HG02938 (cell line): Measurements from ENCODE around the gene SFXN5.

ENCODE experiments used
- ATAC-seq: cut with Tn5 transposase; IDR thresholded peaks from one replicate; pipeline ENCODE4 v1.9.1; 2021; ENCODE audit warnings: mild to moderate bottlenecking, moderate library complexity; ENCODE audit not compliant: unreplicated experiment

The SFXN5 gene

GRCh38 chr2:73063472-73063871 is 8.0 kb downstream of the SFXN5 start:
- ATAC-seq = no peak

DNA sequence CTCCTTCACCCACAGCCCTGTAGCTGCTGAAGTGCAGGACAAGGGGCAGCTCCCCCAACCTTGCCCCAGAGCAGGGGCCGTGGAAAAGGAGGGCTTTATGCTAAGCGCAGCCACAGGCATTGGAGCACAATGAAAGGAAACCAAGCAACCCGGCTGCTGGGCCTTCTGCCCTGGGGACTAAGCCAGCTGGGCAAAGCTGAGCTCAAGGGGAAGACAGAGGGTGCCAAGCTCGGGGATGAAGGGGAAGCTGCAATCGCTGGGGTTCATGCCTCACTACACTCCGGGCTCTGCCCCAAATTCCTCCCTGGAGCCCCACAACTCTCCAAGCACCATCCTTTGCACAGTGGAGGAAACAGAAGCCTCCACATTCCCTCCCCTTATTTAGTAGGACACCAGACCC is 12.4 kb downstream of the SFXN5 start:
- no peak for ATAC-seq

- ATAC-seq = no peak
Measured at GRCh38 chr2:73054980-73055379, 16.5 kb downstream of the SFXN5 start.

- no peak for ATAC-seq
Measured at GRCh38 chr2:73053316-73054114, 18.0 kb downstream of the SFXN5 start.

GRCh38 chr2:73050121-73050545 is 21.4 kb downstream of the SFXN5 start:
- no peak for ATAC-seq

- ATAC-seq = no peak
Measured at GRCh38 chr2:73043929-73044832, 27.3 kb downstream of the SFXN5 start.

- ATAC-seq = no peak
Measured at GRCh38 chr2:73043276-73043675, 28.2 kb downstream of the SFXN5 start.

- no peak for ATAC-seq
Measured at GRCh38 chr2:73037947-73038585, 33.4 kb downstream of the SFXN5 start.

DNA sequence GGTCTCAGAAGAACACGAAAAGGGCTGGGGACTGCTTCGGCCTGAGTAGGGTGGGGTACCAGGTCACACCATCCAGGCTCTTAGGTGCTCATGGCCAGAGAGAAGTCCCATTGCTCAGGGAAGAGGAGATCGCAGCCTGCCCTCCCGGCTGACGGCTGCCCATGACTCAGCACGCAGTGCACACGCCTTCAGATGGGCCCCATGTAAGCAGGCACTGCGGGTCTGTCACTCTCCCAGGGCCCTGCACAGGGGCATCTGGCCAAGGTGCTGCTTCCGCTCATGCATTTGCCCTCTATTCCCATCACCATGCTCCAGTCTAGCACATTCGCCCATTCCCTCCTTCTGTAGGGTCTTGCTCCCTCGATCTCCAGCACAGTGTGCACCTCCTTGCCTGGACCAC is 34.7 kb downstream of the SFXN5 start:
- ATAC-seq = no peak

- ATAC-seq = no peak
Measured at GRCh38 chr2:73035899-73036711, 35.4 kb downstream of the SFXN5 start.

GRCh38 chr2:73034661-73035375 is 36.7 kb downstream of the SFXN5 start:
- ATAC-seq = no peak

DNA sequence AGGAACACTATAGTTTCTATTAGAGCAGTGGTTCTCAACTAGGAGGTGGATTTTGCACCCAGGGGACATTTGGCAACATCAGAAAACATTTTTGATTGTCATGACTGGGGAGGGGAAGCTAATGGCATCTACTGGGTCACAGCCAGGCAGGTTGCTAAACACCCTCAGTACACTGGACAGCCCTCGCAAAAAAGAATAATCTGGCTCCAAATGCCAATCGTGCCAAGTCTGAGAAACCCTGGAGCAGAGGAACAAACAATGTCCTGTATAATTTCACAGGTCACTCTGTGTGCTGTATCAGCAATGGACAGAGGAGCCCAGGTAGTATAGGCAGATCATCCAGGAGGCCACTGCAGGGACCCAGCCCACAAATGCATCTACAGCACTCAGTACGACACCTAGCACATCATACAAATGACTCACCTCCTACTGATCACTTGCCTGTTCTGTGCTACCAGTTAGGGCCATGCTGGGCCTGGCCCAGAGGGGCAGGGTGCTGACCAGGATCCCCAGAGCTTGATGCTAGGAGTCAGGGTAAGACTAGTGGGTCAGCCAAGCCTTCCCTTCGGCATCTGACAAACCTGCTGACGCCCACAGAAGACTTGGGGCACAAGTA is 37.6 kb downstream of the SFXN5 start:
- ATAC-seq = no peak

GRCh38 chr2:73033142-73033765 is 38.3 kb downstream of the SFXN5 start:
- ATAC-seq = no peak

- no peak for ATAC-seq
Measured at GRCh38 chr2:73032702-73033097, 38.8 kb downstream of the SFXN5 start.

DNA sequence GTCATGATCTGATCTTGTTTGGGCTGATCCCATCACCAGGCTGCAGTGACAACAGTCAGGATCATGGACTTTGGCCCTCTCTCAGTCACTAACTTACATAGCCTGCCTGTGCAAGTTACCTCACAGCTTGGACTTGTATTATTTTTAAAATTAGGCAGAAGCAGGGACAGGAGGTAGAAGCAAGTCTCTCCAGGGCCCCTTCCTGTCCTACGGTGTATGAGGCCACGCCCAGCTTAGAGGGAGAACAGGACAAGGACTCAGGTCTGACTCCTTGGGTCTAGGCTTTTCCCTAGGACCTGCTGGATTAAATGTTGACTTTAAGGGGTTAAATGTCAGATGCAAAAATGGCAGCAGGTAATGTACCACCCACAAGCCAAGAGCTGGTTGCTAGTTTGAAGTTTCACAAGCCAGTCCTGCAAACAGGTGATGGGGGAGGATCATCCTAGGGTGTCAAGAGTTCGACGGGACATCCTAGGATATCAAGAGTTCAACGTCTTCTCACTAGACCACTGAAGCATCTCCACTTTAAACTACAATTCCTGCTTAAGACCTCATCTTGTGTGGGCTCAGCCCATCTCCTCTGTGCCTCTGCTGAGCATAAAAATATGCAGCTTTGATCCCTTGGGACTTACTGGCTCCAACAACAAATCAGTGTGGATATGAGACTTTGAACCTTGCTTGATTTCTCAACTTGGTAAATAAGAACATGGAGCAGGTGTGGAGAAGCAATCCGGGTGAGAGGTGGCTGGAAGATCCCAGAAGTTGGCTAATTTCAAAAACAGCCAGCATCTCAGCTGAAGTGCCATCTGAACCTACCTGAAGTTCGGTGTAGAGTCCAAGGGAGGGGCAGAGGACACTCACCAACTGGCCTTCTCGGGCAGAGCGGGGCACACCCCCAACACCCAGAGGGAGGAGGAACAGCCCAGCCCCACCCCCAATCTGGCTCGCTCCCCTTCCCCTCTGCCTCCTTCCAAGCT is 39.5 kb downstream of the SFXN5 start:
- no peak for ATAC-seq

GRCh38 chr2:73031095-73031678 is 40.3 kb downstream of the SFXN5 start:
- no peak for ATAC-seq

GRCh38 chr2:73028841-73029240 is 42.7 kb downstream of the SFXN5 start:
- no peak for ATAC-seq

- no peak for ATAC-seq
Measured at GRCh38 chr2:73027340-73027739, 44.2 kb downstream of the SFXN5 start.
